HCT116 (cell line): ENCODE measurements around the gene WSCD2. TPM values are rescaled to one million over a fixed set of nuclear protein-coding genes. Genes with fewer than 3 reads are reported as not detected.

ENCODE experiments used
- ATAC-seq: fragments of 200-7000 bp; cut with Tn5 transposase; 2 replicates; pipeline ENCODE4 v1.9.1; 2020; ENCODE audit warnings: mild to moderate bottlenecking, moderate library complexity
- BruUV-seq: library from RNA; stranded (reverse); fragments of 400-500 nt; replicated peaks from 2 replicates; lab custom pipeline; 2021; lab: Mats Ljungman, UMichigan
- CTCF ChIA-PET: fragments of 300-600 bp; sonication (Branson Sonifier 250); formaldehyde crosslinking; loops from one replicate; lab custom pipeline; 2021; ENCODE audit warnings: antibody characterized with exemption; lab: Charles Lee
- POLR2A ChIA-PET: fragments of 300-600, 350-600 bp; sonication (Branson Sonifier 250); formaldehyde crosslinking; loops from one replicate; lab custom pipeline; 2021; ENCODE audit warnings: antibody characterized with exemption; lab: Charles Lee
- RAD21 ChIA-PET, 2 experiments: fragments of 300-600 bp; sonication (Branson Sonifier 250); formaldehyde crosslinking; loops; one replicate each; lab custom pipeline; 2023; ENCODE audit warnings: low total read pairs in 2 of 2; ENCODE audit not compliant: uncharacterized antibody in 2 of 2, unreplicated experiment in 2 of 2, low non-redundant PET in 1 of 2; lab: Charles Lee
- DNase-seq: peaks from one replicate; pipeline ENCODE4 v3.0.0-alpha.2; 2010; ENCODE audit warnings: low read depth, low spot score
- H2AFZ ChIP-seq: fragments of 200-600 bp; shearing (Covaris generic), sonication (generic); 2 replicates; pipeline ENCODE4 v1.6.1; 2017; ENCODE audit warnings: low read depth, mixed run types, mixed read lengths, antibody characterized with exemption, low read length; ENCODE audit not compliant: poor library complexity, severe bottlenecking
- H3K27ac ChIP-seq: 2 replicates; pipeline ENCODE4 v1.5.1; 2012; ENCODE audit warnings: low read depth, low read length
- H3K27me3 ChIP-seq: fragments of 200-600 bp; sonication (generic); 2 replicates; pipeline ENCODE4 v1.6.1; 2016; ENCODE audit warnings: mixed run types, low read length, mixed read lengths; ENCODE audit not compliant: insufficient read depth
- H3K36me3 ChIP-seq, 2 experiments: fragments of 200-500 bp in 1 of 2; fragments of 200-600 bp in 1 of 2; sonication (Bioruptor generic) in 1 of 2; sonication (generic) in 1 of 2; 2 replicates each; pipeline versions ENCODE4 v1.5.1 to v1.6.1; 2014 to 2016; ENCODE audit warnings: low read length in 2 of 2, inconsistent platforms in 1 of 2, mixed read lengths in 1 of 2, mixed run types in 1 of 2; ENCODE audit not compliant: insufficient read depth in 2 of 2, control insufficient read depth in 1 of 2
- H3K4me1 ChIP-seq, 2 experiments: fragments of 200-600 bp in 1 of 2; sonication (generic) in 1 of 2; 2 replicates each; pipeline versions ENCODE4 v1.5.1 to v1.6.1; 2012 to 2017; ENCODE audit warnings: low read length in 2 of 2, inconsistent platforms in 1 of 2, mild to moderate bottlenecking in 1 of 2, mixed read lengths in 1 of 2, mixed run types in 1 of 2, moderate library complexity in 1 of 2; ENCODE audit not compliant: insufficient read depth in 2 of 2, control insufficient read depth in 1 of 2
- H3K4me2 ChIP-seq: fragments of 200-600 bp; sonication (generic); 2 replicates; pipeline ENCODE4 v1.6.1; 2017; ENCODE audit warnings: mixed run types, low read length, mixed read lengths
- H3K4me3 ChIP-seq, 2 experiments: fragments of 200-600 bp in 1 of 2; sonication (generic) in 1 of 2; replicated peaks in 1 of 2; 2 replicates each; pipeline ENCODE4 v1.5.1; 2011 to 2016; ENCODE audit warnings: low read length in 2 of 2, control low read depth in 1 of 2, low read depth in 1 of 2, mild to moderate bottlenecking in 1 of 2, mixed read lengths in 1 of 2, mixed run types in 1 of 2
- H3K79me2 ChIP-seq: fragments of 200-600 bp; sonication (generic); 2 replicates; pipeline ENCODE4 v1.6.1; 2017; ENCODE audit warnings: mild to moderate bottlenecking, mixed run types, low read length, moderate library complexity, mixed read lengths; ENCODE audit not compliant: insufficient read depth
- H3K9ac ChIP-seq: fragments of 200-600 bp; sonication (generic); 2 replicates; pipeline ENCODE4 v1.6.1; 2016; ENCODE audit warnings: low read length, mixed read lengths
- H3K9me2 ChIP-seq: fragments of 200-600 bp; sonication (generic), shearing (Covaris generic); 2 replicates; pipeline ENCODE4 v1.6.1; 2017; ENCODE audit warnings: mixed run types, mild to moderate bottlenecking, moderate library complexity; ENCODE audit not compliant: insufficient read depth
- H3K9me3 ChIP-seq, 2 experiments: fragments of 200-500 bp in 1 of 2; fragments of 200-600 bp in 1 of 2; sonication (Bioruptor generic) in 1 of 2; sonication (generic) in 1 of 2; 2 replicates each; pipeline ENCODE4 v1.6.1; 2014 to 2017; ENCODE audit warnings: low read length in 2 of 2, mixed read lengths in 2 of 2, inconsistent platforms in 1 of 2, low read depth in 1 of 2, mild to moderate bottlenecking in 1 of 2, mixed run types in 1 of 2, moderate library complexity in 1 of 2; ENCODE audit not compliant: control insufficient read depth in 1 of 2, insufficient read depth in 1 of 2
- H4K20me1 ChIP-seq: fragments of 200-600 bp; sonication (generic), shearing (Covaris generic); 2 replicates; pipeline ENCODE4 v1.6.1; 2017; ENCODE audit warnings: mixed run types, mild to moderate bottlenecking, moderate library complexity; ENCODE audit not compliant: insufficient read depth
- CEBPB ChIP-seq: IDR thresholded peaks from 2 replicates; pipeline ENCODE4 v1.6.1; 2012; ENCODE audit warnings: low read depth
- CTCF ChIP-seq, 3 experiments: fragments of 200-600 bp in 1 of 3; sonication (generic) in 1 of 3; IDR thresholded peaks in 2 of 3; conservative IDR thresholded peaks in 1 of 3; 2 replicates each; pipeline ENCODE4 v1.5.1; 2012 to 2017; ENCODE audit warnings: low read depth in 2 of 3, low read length in 2 of 3, antibody characterized with exemption in 1 of 3, borderline replicate concordance in 1 of 3, control low read depth in 1 of 3, mild to moderate bottlenecking in 1 of 3, mixed read lengths in 1 of 3, mixed run types in 1 of 3, moderate library complexity in 1 of 3; ENCODE audit not compliant: insufficient read depth in 1 of 3
- EGR1 ChIP-seq: IDR thresholded peaks from 2 replicates; pipeline ENCODE4 v1.6.1; 2012; ENCODE audit warnings: low read depth
- FOSL1 ChIP-seq: IDR thresholded peaks from 2 replicates; pipeline ENCODE4 v1.6.1; 2012; ENCODE audit warnings: low read depth
- POLR2A ChIP-seq: IDR thresholded peaks from 2 replicates; pipeline ENCODE4 v1.7.0; 2011; ENCODE audit warnings: borderline replicate concordance; ENCODE audit not compliant: insufficient read depth, insufficient read length; ENCODE audit errors: extremely low read depth
- POLR2AphosphoS5 ChIP-seq: IDR thresholded peaks from 2 replicates; pipeline ENCODE4 v1.6.1; 2011; ENCODE audit warnings: mild to moderate bottlenecking, low read depth, low read length, moderate library complexity
- RAD21 ChIP-seq: IDR thresholded peaks from 2 replicates; pipeline ENCODE4 v1.6.1; 2012; ENCODE audit warnings: low read depth, mild to moderate bottlenecking
- REST ChIP-seq: IDR thresholded peaks from 2 replicates; pipeline ENCODE4 v1.6.1; 2012; ENCODE audit warnings: low read depth
- SRF ChIP-seq: IDR thresholded peaks from 2 replicates; pipeline ENCODE4 v1.6.1; 2012; ENCODE audit warnings: low read depth
- TCF7L2 ChIP-seq: IDR thresholded peaks from 2 replicates; pipeline ENCODE4 v1.7.0; 2011; ENCODE audit warnings: borderline replicate concordance, inconsistent platforms; ENCODE audit not compliant: insufficient read depth, insufficient read length; ENCODE audit errors: extremely low read depth
- ZBTB33 ChIP-seq: IDR thresholded peaks from 2 replicates; pipeline ENCODE4 v1.6.1; 2011; ENCODE audit warnings: mild to moderate bottlenecking, low read length, moderate library complexity; ENCODE audit not compliant: insufficient replicate concordance; ENCODE audit errors: extremely low read depth
- ZNF274 ChIP-seq: fragments of 200-500 bp; sonication (Bioruptor generic); IDR thresholded peaks from 2 replicates; pipeline ENCODE4 v1.6.1; 2014; ENCODE audit warnings: mild to moderate bottlenecking, low read depth, low read length, inconsistent platforms
- intact Hi-C: fragments of 100-400 bp; cut with micrococcal nuclease; formaldehyde crosslinking; loops from 2 replicates; pipeline ENCODE4 v1.10.0; 2022
- total RNA-seq: library from RNA; stranded (reverse); gene quantifications from one replicate; pipeline ENCODE4 v1.2.1, GENCODE V29; 2021; ENCODE audit not compliant: unreplicated experiment

Gene WSCD2
- total RNA-seq, 1 experiment from 2014 or later = 0.05 TPM

DNA sequence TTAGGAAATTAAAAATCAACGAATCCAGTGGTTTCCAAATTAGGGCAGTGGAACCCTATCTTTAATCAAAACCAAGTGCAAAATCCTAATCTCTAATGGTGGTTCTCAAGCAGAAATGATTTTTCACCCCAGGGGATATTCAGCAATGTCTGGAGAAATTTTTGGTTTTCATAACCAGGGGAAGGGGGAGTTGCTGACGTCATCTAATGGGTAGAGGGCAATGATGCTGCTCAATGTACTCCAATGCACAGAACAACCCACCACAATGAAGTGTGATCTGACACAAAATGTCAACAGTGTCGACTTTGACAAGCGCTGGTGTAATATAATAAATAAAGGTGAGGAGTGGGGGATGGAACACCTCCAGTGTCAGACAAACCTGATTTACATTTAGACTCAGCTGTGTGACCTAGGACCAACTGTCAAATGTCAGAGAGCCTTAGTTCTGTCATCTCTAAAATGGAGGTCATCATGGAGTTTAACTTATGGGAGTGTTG, 128.6 kb downstream of the WSCD2 start (continued):
- TF ChIP-seq REST (no peak), POLR2AphosphoS5 (no peak)

- DNase-seq (no peak), ATAC-seq (no peak)
- no peaks in the 10 kb centered on the region for H4K20me1 ChIP-seq
- intact Hi-C loops = no loop called here
- H3K27ac ChIP-seq = no peak overlapping the region
- POLR2A ChIA-PET = no interaction called here
- RAD21 ChIA-PET = no interaction called here
- H3K4me1 ChIP-seq = no peaks in the 10 kb centered on the region
- H3K4me2 ChIP-seq = no peak overlapping the region
- peaks cover 42% of the 10 kb centered on the region for H3K27me3 ChIP-seq
- H3K36me3 ChIP-seq = no peaks in the 10 kb centered on the region
- no peak overlapping the region for H3K9ac ChIP-seq
- H3K4me3 ChIP-seq = no peak overlapping the region
- H3K79me2 ChIP-seq = no peaks in the 10 kb centered on the region
- H3K9me3 ChIP-seq = peaks cover 5 to 20% of the 10 kb centered on the region in 2 experiments; a peak in 2 of 4 replicates
- H3K9me2 ChIP-seq = no peaks in the 10 kb centered on the region
- CTCF ChIA-PET = no interaction called here
- no peak overlapping the region for H2AFZ ChIP-seq
- no TSS peak for BruUV-seq
- TF ChIP-seq RAD21 (no peak), ZNF274 (no peak), ZBTB33 (no peak), POLR2A (no peak), TCF7L2 (no peak), CEBPB (no peak), REST (no peak), FOSL1 (no peak), CTCF (IDR thresholded peaks at IDR 0.05 in 2 of 3, conservative IDR thresholded peaks at IDR 0.05 in 1 of 3; ENCODE audit: borderline replicate concordance in 1 of 3, insufficient read depth in 1 of 3, low read depth in 2 of 3, low read length in 2 of 3) (no peak), POLR2AphosphoS5 (no peak), EGR1 (no peak), SRF (no peak)
Measured at GRCh38 chr12:108260039-108260438, 131.0 kb downstream of the WSCD2 start.
